Activated CD8-positive, alpha-beta memory T cell treated with anti-CD3 and anti-CD28 coated beads for 1 hour (primary cell): ENCODE data around the gene MLLT1.

Source experiments
- DNase-seq, 2 donors: peaks; one replicate each; pipeline ENCODE4 v3.0.0-alpha.2; 2020; ENCODE audit warnings: low read depth in 1 of 2; ENCODE audit errors: extremely low read depth in 1 of 2

The MLLT1 gene

DNA sequence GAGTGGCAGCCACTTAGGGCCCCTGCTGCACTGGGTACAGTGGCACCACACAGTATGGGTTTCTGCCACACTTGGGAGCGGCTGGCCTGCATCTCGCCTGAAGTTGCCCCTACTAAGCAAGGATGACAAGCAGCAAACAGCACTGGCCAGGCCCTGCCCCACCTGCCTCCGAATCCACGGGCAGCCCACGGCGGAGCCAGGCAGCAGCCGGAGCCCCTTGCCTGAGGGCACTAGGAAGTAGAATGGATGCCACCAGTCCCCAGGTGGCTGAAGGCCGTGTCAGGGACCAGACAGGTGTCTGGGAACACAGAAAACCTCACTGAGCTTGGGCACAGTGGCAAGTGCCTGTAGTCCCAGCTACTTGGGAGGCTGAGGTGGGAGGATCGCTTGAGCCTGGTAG, 19.4 kb downstream of the MLLT1 start:
- no peak for DNase-seq

DNA sequence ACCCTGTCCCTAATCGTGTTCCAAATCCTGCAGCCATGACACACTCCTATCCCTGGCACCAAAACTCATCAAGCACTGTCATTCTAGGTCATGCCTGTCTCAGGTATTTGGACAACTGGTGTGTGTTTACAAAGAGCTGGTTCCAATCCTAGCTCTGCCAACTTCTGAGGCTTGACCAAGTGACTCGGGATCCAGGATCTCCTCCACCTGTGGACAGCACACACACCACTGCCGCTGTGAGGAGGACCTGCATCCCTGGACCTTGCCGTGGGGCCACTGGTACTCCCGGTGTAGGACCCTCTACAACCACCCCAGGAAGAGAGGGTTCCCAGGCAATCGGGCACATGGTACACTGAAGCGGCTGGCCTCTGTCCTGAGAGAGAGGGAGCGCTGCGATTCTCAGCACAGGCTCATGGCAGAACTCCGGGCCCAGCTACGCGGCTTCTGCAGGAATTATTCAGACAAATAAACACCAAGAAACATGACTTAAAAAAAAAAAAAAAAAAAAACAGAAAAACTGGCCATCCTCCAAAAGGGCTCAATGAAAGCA, 20.4 kb downstream of the MLLT1 start:
- no peak for DNase-seq

- DNase-seq, result no peak
Observed at GRCh38 chr19:6258812-6259311, 20.9 kb downstream of the MLLT1 start.

DNA sequence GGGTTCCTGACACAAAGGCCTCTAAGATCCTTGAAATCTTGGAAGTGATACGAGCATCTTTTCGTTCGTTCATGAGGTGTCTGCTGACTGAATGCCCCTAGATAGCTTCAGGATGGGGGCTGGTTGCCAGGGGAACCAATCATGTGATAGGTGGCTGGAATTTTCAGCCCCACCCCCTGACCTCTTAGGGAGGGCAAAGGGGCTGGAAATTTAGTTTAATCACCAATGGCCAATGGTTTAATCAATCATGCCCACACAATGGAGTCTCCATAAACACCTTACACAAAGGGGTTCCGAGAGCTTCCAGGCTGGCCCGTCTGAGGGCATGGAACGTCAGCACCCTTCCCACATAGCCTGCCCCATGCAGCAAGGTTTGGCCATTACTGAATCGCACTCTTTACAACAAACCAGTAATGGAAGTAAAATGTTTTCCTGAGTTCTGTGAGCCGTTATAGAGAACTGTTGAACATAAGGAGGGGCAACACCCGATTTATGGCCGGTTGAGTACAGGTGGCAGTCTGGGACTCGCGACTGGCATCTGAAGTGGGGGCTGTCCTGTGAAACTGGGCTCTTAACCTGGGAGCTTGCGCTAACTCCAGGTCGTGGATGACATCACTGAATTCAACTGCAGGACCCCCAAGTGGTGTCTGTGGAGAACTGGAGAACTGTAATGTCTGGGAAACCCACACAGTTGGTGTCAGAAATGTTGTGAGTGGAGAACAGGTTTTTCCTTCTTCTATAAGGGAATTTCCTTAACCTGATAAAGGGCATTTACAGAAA, 25.6 kb downstream of the MLLT1 start:
- no peak for DNase-seq

GRCh38 chr19:6252066-6252465, 27.7 kb downstream of the MLLT1 start:
- no peak for DNase-seq

DNA sequence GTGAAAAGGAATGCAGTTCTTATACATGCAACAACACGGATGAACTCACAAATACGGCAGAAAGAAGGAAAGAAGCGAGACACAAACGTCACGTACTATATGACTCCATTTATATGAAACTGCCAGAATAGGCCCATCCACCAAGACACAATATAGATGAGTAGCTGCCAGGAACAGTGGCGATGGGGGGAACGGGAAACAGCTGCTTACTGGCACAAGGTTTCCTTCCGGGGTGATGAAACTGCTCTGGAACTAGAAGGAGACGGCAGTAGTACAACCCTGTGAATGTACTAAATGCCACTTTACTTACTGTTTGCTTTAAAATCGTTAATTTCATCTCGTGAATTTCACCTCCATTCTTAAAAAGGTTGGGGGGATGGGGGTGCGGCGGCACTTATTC, 28.9 kb downstream of the MLLT1 start:
- no peak for DNase-seq

- DNase-seq, result no peak
Observed at GRCh38 chr19:6250024-6250615, 29.7 kb downstream of the MLLT1 start.

GRCh38 chr19:6249296-6249695, 30.5 kb downstream of the MLLT1 start:
- DNase-seq, result no peak

GRCh38 chr19:6248844-6249243, 30.9 kb downstream of the MLLT1 start:
- no peak for DNase-seq

GRCh38 chr19:6248341-6248740, 31.4 kb downstream of the MLLT1 start:
- DNase-seq, result no peak

DNA sequence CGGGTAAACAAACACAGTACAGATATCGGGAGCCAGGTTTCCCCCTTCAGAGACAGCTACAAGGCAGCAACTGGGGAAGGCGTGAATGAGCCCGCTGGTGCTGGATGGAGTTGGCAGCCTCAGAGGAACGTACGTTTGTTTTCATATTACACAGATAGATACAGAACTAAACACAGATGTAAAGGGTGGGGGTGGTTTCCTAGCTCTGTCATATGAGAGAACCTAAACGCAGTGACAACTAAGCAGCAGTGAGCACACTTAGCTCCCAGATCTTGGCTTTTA, 32.8 kb downstream of the MLLT1 start:
- DNase-seq, result no peak

- no peak for DNase-seq
Observed at GRCh38 chr19:6246174-6247006, 33.4 kb downstream of the MLLT1 start.

- no peak for DNase-seq
Observed at GRCh38 chr19:6242677-6243076, 37.1 kb downstream of the MLLT1 start.

- no peak for DNase-seq
Observed at GRCh38 chr19:6241680-6242377, 37.9 kb downstream of the MLLT1 start.

- DNase-seq, result no peak
Observed at GRCh38 chr19:6241056-6241455, 38.7 kb downstream of the MLLT1 start.

- no peak for DNase-seq
Observed at GRCh38 chr19:6239871-6240676, 39.7 kb downstream of the MLLT1 start.

DNA sequence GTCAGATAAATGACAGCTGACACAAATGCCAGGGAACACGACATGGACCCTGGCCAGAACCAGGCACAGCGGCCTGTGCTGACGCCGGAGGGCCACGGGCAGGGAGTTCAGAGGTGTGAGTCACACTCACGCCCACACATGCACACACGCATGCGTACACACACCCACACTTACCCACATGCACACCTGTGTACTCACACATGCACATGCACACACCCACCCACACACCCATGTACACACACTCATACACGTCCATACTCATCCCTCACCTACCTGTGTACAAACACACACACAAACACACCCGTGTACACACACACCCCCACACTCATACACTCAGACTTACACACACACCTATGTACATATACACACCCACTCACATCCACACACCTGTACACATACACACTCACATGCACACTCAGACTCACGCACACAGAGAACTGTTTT, 40.4 kb downstream of the MLLT1 start:
- no peak for DNase-seq

GRCh38 chr19:6238643-6239281, 41.0 kb downstream of the MLLT1 start:
- no peak for DNase-seq

DNA sequence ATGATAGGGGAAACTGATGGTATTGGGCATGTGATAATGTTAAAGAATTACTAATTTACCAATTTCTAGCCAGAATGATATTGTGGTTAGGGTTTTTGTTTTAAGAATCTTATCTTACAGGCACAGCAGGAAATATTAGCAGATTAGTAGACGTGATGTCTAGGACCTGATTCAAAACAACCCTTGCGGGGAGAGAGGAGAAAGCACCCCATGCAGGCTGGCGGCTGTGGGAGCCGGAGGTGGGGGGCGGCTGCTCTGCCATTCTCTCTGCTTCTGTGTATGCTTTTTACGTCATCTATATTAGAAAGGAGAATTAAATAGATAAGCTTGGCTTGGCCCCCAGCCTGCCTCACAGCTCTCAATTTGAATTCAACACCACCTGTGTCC, 41.5 kb downstream of the MLLT1 start:
- DNase-seq, result no peak
